Stimulated activated effector memory CD8-positive, alpha-beta T cell treated with anti-CD3 and anti-CD28 coated beads, Interleukin-12 subunit alpha, Interleukin-12 subunit beta, amount 100 ng/mL, for 72 hours (primary cell): Measurements from ENCODE around the gene NADK.
"Not testable (repeated sequence)": the region's sequence is repeated elsewhere in the genome, so short reads cannot be mapped to it uniquely, and the experiment has no call there.

ENCODE experiments used
- ATAC-seq: fragments of 150-1000 bp; cut with Tn5 transposase; 2 replicates; pipeline ENCODE4 v1.10.0; 2021
- DNase-seq, 2 donors: peaks; one replicate each; pipeline ENCODE4 v3.0.0; 2021 to 2022; ENCODE audit warnings: low spot score in 2 of 2
- H3K27ac Mint-ChIP-seq: one replicate; pipeline ENCODE4 v1.8.0; 2022; ENCODE audit warnings: mild to moderate bottlenecking, mixed read lengths
- H3K36me3 Mint-ChIP-seq: one replicate; pipeline ENCODE4 v1.8.0; 2022; ENCODE audit warnings: mild to moderate bottlenecking, mixed read lengths
- H3K4me1 Mint-ChIP-seq: one replicate; pipeline ENCODE4 v1.8.0; 2022; ENCODE audit warnings: mixed read lengths
- H3K4me3 Mint-ChIP-seq: one replicate; pipeline ENCODE4 v1.8.0; 2022; ENCODE audit warnings: mild to moderate bottlenecking, mixed read lengths
- H3K9me3 Mint-ChIP-seq: one replicate; pipeline ENCODE4 v1.8.0; 2022; ENCODE audit warnings: mixed read lengths

The NADK gene

DNA sequence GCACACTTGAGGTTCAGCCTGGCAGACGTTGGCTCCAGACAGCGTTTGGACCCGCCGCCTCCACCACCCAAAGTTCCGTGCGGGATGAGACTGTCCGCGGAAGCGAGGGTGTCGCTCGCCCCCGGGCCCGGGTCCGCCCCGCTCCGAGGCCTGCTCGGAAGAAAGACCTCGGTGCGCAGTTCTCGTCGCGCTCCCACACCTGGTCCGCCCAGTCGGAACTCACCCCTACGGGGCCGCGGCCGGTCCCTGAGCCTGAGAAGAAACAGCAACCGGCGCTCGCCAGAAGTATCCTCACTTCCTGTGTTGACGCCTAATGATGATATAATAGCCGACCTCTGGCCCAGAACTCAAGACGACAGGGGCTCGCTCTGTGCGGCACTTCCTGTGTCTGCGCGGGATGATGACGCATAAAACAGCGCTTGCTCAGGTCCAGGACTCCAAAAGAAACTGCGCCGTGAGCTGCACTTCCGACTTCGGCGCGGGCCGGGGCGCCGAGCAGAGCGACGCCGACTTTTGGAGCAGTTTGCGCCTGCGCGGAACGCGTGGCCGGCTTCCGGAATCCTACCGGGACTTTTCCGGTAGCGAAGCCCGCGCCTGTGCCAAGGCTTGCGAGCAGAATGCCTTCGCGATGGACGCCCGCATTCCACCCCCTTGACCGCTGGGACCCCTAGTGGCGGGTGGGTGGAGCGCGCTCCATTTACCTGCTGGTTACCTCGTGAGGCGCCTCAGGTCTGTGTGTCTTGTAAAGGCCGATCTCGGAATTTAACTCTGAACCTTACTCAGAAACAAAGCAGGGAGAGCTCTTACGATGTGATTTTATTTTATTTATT lies 54.0 kb downstream of the NADK start, which contains the start of gene CDK11A:
Gene CDK11A, minus strand, starts transcription at position 323 of the 830 bp plus-strand sequence. CDS start 1,539 bp downstream, outside the sequence.
- not testable (repeated sequence) for H3K9me3 Mint-ChIP-seq, H3K4me1 Mint-ChIP-seq
- peak; percentile 73 to 98 for DNase-seq
- Mint-ChIP-seq H3K36me3 (peaks cover 34% of the 10 kb centered on the region), H3K4me3 (peak within 1 kb of the TSS; percentile 75), H3K27ac (peak within 1 kb of the TSS; percentile 87)
- peak; percentile 99 for ATAC-seq

DNA sequence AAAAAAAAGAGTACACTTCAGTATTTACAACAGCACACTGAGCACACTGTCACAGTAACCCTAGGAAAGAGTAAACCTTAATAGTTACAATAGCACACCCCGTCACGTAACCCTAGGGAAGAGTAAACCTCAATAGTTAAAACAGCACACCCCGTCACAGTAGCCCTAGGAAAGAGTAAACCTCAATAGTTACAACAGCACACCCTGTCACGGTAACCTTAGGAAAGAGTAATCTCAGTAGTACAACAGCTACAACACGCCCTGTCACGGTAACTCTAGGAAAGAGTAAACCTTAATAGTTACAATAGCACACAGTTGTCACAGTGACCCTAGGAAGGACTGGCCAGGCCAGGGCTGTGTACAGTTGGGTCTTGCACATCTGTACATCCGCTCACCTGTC lies 57.1 kb downstream of the NADK start:
- Mint-ChIP-seq H3K4me1 (no peaks in the 10 kb centered on the region), H3K36me3 (peaks cover 50% of the 10 kb centered on the region), H3K4me3 (no peak overlapping the region), H3K27ac (no peak overlapping the region), H3K9me3 (no peaks in the 10 kb centered on the region)
- ATAC-seq (no peak), DNase-seq (no peak)

DNA sequence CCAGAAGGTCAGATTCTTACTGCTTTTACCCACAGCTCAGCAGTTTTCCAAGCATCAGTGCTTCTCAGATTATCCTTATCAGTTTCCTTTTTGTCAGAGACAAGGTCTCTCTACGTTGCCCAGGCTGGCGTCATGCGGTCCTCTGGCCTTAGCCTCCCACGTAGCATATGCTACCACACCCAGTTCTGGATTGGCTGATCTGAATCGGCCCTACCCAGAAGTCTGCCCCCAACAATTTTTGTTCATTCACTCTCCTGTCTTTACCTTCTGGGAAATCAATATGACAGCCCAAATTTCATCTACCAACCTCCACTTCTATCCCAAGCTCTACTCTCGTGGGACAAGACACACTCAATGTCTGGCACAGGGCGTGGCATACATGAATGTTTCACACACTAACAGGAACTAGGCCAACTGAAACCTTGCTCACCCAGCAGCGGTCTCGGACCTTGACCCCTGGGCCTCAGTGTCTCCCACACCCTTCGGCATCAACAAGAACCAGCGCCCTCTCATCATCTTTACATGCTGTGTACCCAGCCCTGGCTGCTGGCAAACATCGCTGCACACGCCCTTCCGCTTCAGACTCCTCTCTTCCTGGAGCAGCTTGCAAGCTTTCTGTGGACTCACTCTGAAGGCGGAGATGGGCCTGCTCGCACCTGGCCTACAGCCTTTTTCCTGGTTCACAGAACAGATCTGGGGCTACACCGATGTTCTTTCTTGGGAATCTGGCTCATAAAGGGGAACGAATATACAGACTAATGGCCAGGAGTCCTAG lies 63.0 kb downstream of the NADK start:
- DNase-seq, H3K27ac Mint-ChIP-seq, ATAC-seq, H3K4me1 Mint-ChIP-seq, H3K4me3 Mint-ChIP-seq, H3K9me3 Mint-ChIP-seq: not testable (repeated sequence)
- H3K36me3 Mint-ChIP-seq = peaks cover 42% of the 10 kb centered on the region

- not testable (repeated sequence) for ATAC-seq, H3K4me1 Mint-ChIP-seq, H3K4me3 Mint-ChIP-seq, H3K9me3 Mint-ChIP-seq, DNase-seq, H3K27ac Mint-ChIP-seq
- H3K36me3 Mint-ChIP-seq = peaks cover 16% of the 10 kb centered on the region
Measured at GRCh38 chr1:1707897-1708296, 70.4 kb downstream of the NADK start.

DNA sequence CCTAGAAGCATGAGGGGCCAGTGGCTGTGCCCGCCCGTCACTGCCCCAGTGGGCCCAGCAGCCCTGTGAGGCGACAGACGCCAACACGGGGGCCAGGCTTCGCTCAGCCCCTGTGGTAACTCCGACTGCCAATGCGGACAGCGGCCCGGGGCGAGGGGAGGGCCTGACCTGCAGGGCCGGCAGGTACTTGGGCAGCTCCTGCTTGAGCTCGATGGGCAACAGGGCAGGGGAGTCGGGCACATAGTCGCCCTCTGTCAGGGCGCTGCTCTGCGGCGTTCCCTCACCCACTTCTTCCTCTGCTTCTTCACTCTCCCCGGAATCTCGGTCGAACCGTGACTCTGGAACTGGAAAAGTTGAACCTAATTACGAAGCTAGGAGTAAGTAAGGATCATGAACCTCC lies 71.0 kb downstream of the NADK start:
- H3K9me3 Mint-ChIP-seq, ATAC-seq, DNase-seq, H3K27ac Mint-ChIP-seq, H3K4me1 Mint-ChIP-seq, H3K4me3 Mint-ChIP-seq: not testable (repeated sequence)
- H3K36me3 Mint-ChIP-seq = peaks cover 16% of the 10 kb centered on the region

- ATAC-seq, DNase-seq, H3K27ac Mint-ChIP-seq, H3K9me3 Mint-ChIP-seq, H3K4me3 Mint-ChIP-seq, H3K4me1 Mint-ChIP-seq: not testable (repeated sequence)
- peaks cover 15% of the 10 kb centered on the region for H3K36me3 Mint-ChIP-seq
Measured at GRCh38 chr1:1705623-1706022, 72.6 kb downstream of the NADK start.

DNA sequence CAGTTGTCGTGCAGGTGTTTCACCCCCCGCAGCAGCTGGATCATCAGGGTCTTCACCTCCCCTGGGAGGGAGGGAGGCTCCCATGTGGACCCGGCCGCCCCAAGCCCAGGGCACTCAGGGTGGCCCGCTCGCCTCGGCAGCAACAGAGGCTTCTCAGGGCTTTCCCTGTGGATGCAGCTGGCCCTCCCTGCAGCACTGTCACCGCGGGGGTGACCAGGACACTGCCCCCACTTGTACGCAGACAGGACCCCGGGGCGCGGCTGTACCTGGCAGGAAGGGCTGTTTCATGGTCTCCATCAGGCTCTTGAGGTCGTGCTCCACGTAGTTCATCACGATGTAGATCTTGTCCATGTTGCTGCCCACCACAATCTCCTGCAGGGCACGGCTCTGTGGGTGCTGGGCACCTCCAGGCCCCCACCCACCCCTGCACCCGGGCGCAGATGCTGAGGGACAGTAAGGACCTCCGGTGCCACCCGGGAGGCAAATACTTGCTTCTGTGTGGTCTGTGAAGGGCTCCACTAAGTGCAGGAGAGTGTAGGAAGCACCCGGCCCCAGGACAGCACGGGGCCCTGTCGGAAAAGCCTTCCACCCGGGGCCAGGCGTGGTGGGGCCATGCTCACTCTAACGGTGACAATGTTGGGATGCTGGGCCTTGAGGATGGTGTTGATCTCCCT lies 73.8 kb downstream of the NADK start:
- not testable (repeated sequence) for ATAC-seq, H3K4me1 Mint-ChIP-seq, DNase-seq, H3K9me3 Mint-ChIP-seq, H3K27ac Mint-ChIP-seq, H3K4me3 Mint-ChIP-seq
- peaks cover 11% of the 10 kb centered on the region for H3K36me3 Mint-ChIP-seq

GRCh38 chr1:1703796-1704195 lies 74.5 kb downstream of the NADK start:
- Mint-ChIP-seq H3K27ac (no peak overlapping the region), H3K4me1 (no peaks in the 10 kb centered on the region), H3K36me3 (peaks cover 11% of the 10 kb centered on the region), H3K4me3 (no peak overlapping the region), H3K9me3 (no peaks in the 10 kb centered on the region)
- DNase-seq (no peak), ATAC-seq (no peak)

GRCh38 chr1:1702506-1702905 lies 75.8 kb downstream of the NADK start:
- not testable (repeated sequence) for DNase-seq, H3K27ac Mint-ChIP-seq, ATAC-seq, H3K9me3 Mint-ChIP-seq, H3K4me3 Mint-ChIP-seq, H3K4me1 Mint-ChIP-seq, H3K36me3 Mint-ChIP-seq
